HCT116 (cell line): ENCODE data around the gene CBFA2T3. TPM values are rescaled to one million over a fixed set of nuclear protein-coding genes. Genes with fewer than 3 reads are reported as not detected.

Experiments used
- ATAC-seq: fragments of 200-7000 bp; cut with Tn5 transposase; 2 replicates; pipeline ENCODE4 v1.9.1; 2020; ENCODE audit warnings: mild to moderate bottlenecking, moderate library complexity
- BruUV-seq: library from RNA; stranded (reverse); fragments of 400-500 nt; replicated peaks from 2 replicates; lab custom pipeline; 2021; lab: Mats Ljungman, UMichigan
- CTCF ChIA-PET: fragments of 300-600 bp; sonication (Branson Sonifier 250); formaldehyde crosslinking; loops from one replicate; lab custom pipeline; 2021; ENCODE audit warnings: antibody characterized with exemption; lab: Charles Lee
- POLR2A ChIA-PET: fragments of 300-600, 350-600 bp; sonication (Branson Sonifier 250); formaldehyde crosslinking; loops from one replicate; lab custom pipeline; 2021; ENCODE audit warnings: antibody characterized with exemption; lab: Charles Lee
- RAD21 ChIA-PET, 2 experiments: fragments of 300-600 bp; sonication (Branson Sonifier 250); formaldehyde crosslinking; loops; one replicate each; lab custom pipeline; 2023; ENCODE audit warnings: low total read pairs in 2 of 2; ENCODE audit not compliant: uncharacterized antibody in 2 of 2, unreplicated experiment in 2 of 2, low non-redundant PET in 1 of 2; lab: Charles Lee
- DNase-seq: peaks from one replicate; pipeline ENCODE4 v3.0.0-alpha.2; 2010; ENCODE audit warnings: low read depth, low spot score
- H2AFZ ChIP-seq: fragments of 200-600 bp; shearing (Covaris generic), sonication (generic); 2 replicates; pipeline ENCODE4 v1.6.1; 2017; ENCODE audit warnings: low read depth, mixed run types, mixed read lengths, antibody characterized with exemption, low read length; ENCODE audit not compliant: poor library complexity, severe bottlenecking
- H3K27ac ChIP-seq: 2 replicates; pipeline ENCODE4 v1.5.1; 2012; ENCODE audit warnings: low read depth, low read length
- H3K27me3 ChIP-seq: fragments of 200-600 bp; sonication (generic); 2 replicates; pipeline ENCODE4 v1.6.1; 2016; ENCODE audit warnings: mixed run types, low read length, mixed read lengths; ENCODE audit not compliant: insufficient read depth
- H3K36me3 ChIP-seq, 2 experiments: fragments of 200-500 bp in 1 of 2; fragments of 200-600 bp in 1 of 2; sonication (Bioruptor generic) in 1 of 2; sonication (generic) in 1 of 2; 2 replicates each; pipeline versions ENCODE4 v1.5.1 to v1.6.1; 2014 to 2016; ENCODE audit warnings: low read length in 2 of 2, inconsistent platforms in 1 of 2, mixed read lengths in 1 of 2, mixed run types in 1 of 2; ENCODE audit not compliant: insufficient read depth in 2 of 2, control insufficient read depth in 1 of 2
- H3K4me1 ChIP-seq, 2 experiments: fragments of 200-600 bp in 1 of 2; sonication (generic) in 1 of 2; 2 replicates each; pipeline versions ENCODE4 v1.5.1 to v1.6.1; 2012 to 2017; ENCODE audit warnings: low read length in 2 of 2, inconsistent platforms in 1 of 2, mild to moderate bottlenecking in 1 of 2, mixed read lengths in 1 of 2, mixed run types in 1 of 2, moderate library complexity in 1 of 2; ENCODE audit not compliant: insufficient read depth in 2 of 2, control insufficient read depth in 1 of 2
- H3K4me2 ChIP-seq: fragments of 200-600 bp; sonication (generic); 2 replicates; pipeline ENCODE4 v1.6.1; 2017; ENCODE audit warnings: mixed run types, low read length, mixed read lengths
- H3K4me3 ChIP-seq, 2 experiments: fragments of 200-600 bp in 1 of 2; sonication (generic) in 1 of 2; replicated peaks in 1 of 2; 2 replicates each; pipeline ENCODE4 v1.5.1; 2011 to 2016; ENCODE audit warnings: low read length in 2 of 2, control low read depth in 1 of 2, low read depth in 1 of 2, mild to moderate bottlenecking in 1 of 2, mixed read lengths in 1 of 2, mixed run types in 1 of 2
- H3K79me2 ChIP-seq: fragments of 200-600 bp; sonication (generic); 2 replicates; pipeline ENCODE4 v1.6.1; 2017; ENCODE audit warnings: mild to moderate bottlenecking, mixed run types, low read length, moderate library complexity, mixed read lengths; ENCODE audit not compliant: insufficient read depth
- H3K9ac ChIP-seq: fragments of 200-600 bp; sonication (generic); 2 replicates; pipeline ENCODE4 v1.6.1; 2016; ENCODE audit warnings: low read length, mixed read lengths
- H3K9me2 ChIP-seq: fragments of 200-600 bp; sonication (generic), shearing (Covaris generic); 2 replicates; pipeline ENCODE4 v1.6.1; 2017; ENCODE audit warnings: mixed run types, mild to moderate bottlenecking, moderate library complexity; ENCODE audit not compliant: insufficient read depth
- H3K9me3 ChIP-seq, 2 experiments: fragments of 200-500 bp in 1 of 2; fragments of 200-600 bp in 1 of 2; sonication (Bioruptor generic) in 1 of 2; sonication (generic) in 1 of 2; 2 replicates each; pipeline ENCODE4 v1.6.1; 2014 to 2017; ENCODE audit warnings: low read length in 2 of 2, mixed read lengths in 2 of 2, inconsistent platforms in 1 of 2, low read depth in 1 of 2, mild to moderate bottlenecking in 1 of 2, mixed run types in 1 of 2, moderate library complexity in 1 of 2; ENCODE audit not compliant: control insufficient read depth in 1 of 2, insufficient read depth in 1 of 2
- H4K20me1 ChIP-seq: fragments of 200-600 bp; sonication (generic), shearing (Covaris generic); 2 replicates; pipeline ENCODE4 v1.6.1; 2017; ENCODE audit warnings: mixed run types, mild to moderate bottlenecking, moderate library complexity; ENCODE audit not compliant: insufficient read depth
- CBX3 ChIP-seq: IDR thresholded peaks from 2 replicates; pipeline ENCODE4 v1.6.1; 2012; ENCODE audit warnings: low read depth
- EGR1 ChIP-seq: IDR thresholded peaks from 2 replicates; pipeline ENCODE4 v1.6.1; 2012; ENCODE audit warnings: low read depth
- EZH2 ChIP-seq: fragments of 200-600 bp; sonication (generic); IDR thresholded peaks from 2 replicates; pipeline ENCODE4 v1.6.1; 2017; ENCODE audit warnings: antibody characterized with exemption, mixed run types
- EZH2phosphoT487 ChIP-seq: fragments of 200-600 bp; IDR thresholded peaks from 2 replicates; pipeline ENCODE4 v1.6.1; 2018; ENCODE audit warnings: antibody characterized with exemption, borderline replicate concordance
- POLR2A ChIP-seq: IDR thresholded peaks from 2 replicates; pipeline ENCODE4 v1.7.0; 2011; ENCODE audit warnings: borderline replicate concordance; ENCODE audit not compliant: insufficient read depth, insufficient read length; ENCODE audit errors: extremely low read depth
- POLR2AphosphoS5 ChIP-seq: IDR thresholded peaks from 2 replicates; pipeline ENCODE4 v1.6.1; 2011; ENCODE audit warnings: mild to moderate bottlenecking, low read depth, low read length, moderate library complexity
- intact Hi-C: fragments of 100-400 bp; cut with micrococcal nuclease; formaldehyde crosslinking; loops from 2 replicates; pipeline ENCODE4 v1.10.0; 2022
- total RNA-seq: library from RNA; stranded (reverse); gene quantifications from one replicate; pipeline ENCODE4 v1.2.1, GENCODE V29; 2021; ENCODE audit not compliant: unreplicated experiment
- TF ChIP-seq, protein P1 (sequence below), 3 experiments: fragments of 200-600 bp in 1 of 3; sonication (generic) in 1 of 3; IDR thresholded peaks in 2 of 3; conservative IDR thresholded peaks in 1 of 3; 2 replicates each; pipeline ENCODE4 v1.5.1; 2012 to 2017; ENCODE audit warnings: low read depth in 2 of 3, low read length in 2 of 3, antibody characterized with exemption in 1 of 3, borderline replicate concordance in 1 of 3, control low read depth in 1 of 3, mild to moderate bottlenecking in 1 of 3, mixed read lengths in 1 of 3, mixed run types in 1 of 3, moderate library complexity in 1 of 3; ENCODE audit not compliant: insufficient read depth in 1 of 3

Gene CBFA2T3
- total RNA-seq, 1 experiment from 2014 or later, result 19.1 TPM

DNA sequence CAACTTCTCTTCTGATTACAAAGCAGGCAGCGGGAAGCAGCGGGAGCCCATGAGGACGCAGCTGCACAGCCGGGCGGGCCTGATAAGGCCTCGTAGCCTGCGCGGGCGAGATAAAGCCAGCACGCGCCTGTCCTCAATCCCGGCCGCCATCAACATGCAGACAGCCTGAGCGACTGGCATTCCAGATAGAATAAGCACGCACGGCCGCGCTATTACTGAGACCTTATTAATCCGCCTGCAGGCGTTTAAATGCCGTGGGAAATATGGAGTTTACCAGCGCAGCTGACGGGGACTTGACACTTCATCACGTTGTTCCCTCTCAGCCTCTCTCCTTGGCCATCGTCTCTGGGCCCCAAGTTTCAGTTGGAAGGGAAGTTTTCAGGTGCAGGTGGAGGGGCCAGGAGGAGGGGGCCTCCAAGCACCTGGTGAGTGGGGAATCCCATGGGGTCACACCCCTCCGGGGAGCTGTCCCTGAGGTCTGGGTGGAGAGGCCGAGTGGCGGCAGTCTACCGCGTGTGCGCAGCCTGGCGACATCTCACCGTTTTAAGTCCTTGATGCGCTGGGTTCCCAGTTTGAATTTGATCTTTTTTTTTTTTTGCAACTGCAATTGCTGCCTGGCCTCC, 27.3 kb upstream of the CBFA2T3 start (continued):
- no peak for TF ChIP-seq POLR2A

DNA sequence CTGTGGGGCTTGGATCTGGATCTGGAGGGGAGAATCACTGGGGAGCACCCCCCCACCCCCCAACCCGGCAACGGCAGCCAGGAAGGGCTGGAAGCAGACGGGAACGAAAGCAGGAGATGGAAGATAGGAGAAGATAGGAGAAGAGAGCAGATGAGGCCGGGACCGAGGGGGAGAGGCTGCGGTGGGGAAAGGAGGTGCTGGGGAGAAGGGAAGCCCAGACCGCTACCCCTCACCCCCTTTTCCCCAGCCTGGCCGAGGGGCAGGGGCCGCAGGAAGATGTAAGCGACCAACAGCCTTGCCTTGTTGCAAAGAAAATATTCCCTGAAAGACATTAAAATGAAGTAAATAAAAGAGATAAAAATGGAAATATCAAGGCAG, 26.8 kb upstream of the CBFA2T3 start:
- TF ChIP-seq EGR1 (no peak), POLR2AphosphoS5 (no peak), EZH2 (no peak), EZH2phosphoT487 (no peak), CBX3 (no peak)
- TF ChIP-seq, protein P1, sequence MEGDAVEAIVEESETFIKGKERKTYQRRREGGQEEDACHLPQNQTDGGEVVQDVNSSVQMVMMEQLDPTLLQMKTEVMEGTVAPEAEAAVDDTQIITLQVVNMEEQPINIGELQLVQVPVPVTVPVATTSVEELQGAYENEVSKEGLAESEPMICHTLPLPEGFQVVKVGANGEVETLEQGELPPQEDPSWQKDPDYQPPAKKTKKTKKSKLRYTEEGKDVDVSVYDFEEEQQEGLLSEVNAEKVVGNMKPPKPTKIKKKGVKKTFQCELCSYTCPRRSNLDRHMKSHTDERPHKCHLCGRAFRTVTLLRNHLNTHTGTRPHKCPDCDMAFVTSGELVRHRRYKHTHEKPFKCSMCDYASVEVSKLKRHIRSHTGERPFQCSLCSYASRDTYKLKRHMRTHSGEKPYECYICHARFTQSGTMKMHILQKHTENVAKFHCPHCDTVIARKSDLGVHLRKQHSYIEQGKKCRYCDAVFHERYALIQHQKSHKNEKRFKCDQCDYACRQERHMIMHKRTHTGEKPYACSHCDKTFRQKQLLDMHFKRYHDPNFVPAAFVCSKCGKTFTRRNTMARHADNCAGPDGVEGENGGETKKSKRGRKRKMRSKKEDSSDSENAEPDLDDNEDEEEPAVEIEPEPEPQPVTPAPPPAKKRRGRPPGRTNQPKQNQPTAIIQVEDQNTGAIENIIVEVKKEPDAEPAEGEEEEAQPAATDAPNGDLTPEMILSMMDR (IDR thresholded peaks at IDR 0.05 in 2 of 3, conservative IDR thresholded peaks at IDR 0.05 in 1 of 3; ENCODE audit: borderline replicate concordance in 1 of 3, insufficient read depth in 1 of 3, low read depth in 2 of 3, low read length in 2 of 3), result no peak
- ChIA-PET CTCF (no interaction called here), POLR2A (no interaction called here), RAD21 (no interaction called here)
- Histone ChIP-seq H3K9me3 (peaks cover 4 to 10% of the 10 kb centered on the region in 2 experiments; a peak in 3 of 4 replicates), H2AFZ (no peak overlapping the region), H3K27ac (no peak overlapping the region), H3K4me2 (no peak overlapping the region), H3K4me3 (no peak overlapping the region), H3K9ac (no peak overlapping the region), H3K79me2 (no peaks in the 10 kb centered on the region), H3K4me1 (no peaks in the 10 kb centered on the region), H3K27me3 (no peaks in the 10 kb centered on the region), H3K36me3 (no peaks in the 10 kb centered on the region), H3K9me2 (no peaks in the 10 kb centered on the region), H4K20me1 (no peaks in the 10 kb centered on the region)
- no TSS peak for BruUV-seq
- intact Hi-C loops, result no loop called here
- DNase-seq (no peak), ATAC-seq (no peak)
